Panc1 (cell line): Measurements from ENCODE around the gene RGS3. TPM values are rescaled to one million over a fixed set of nuclear protein-coding genes. Genes with fewer than 3 reads are reported as not detected.

Experiments used
- ATAC-seq: fragments of 200-7000 bp; cut with Tn5 transposase; 2 replicates; pipeline ENCODE4 v1.9.1; 2020; ENCODE audit warnings: mild to moderate bottlenecking, moderate library complexity
- BruUV-seq: library from RNA; stranded (reverse); fragments of 400-500 nt; replicated peaks from 2 replicates; lab custom pipeline; 2021; lab: Mats Ljungman, UMichigan
- CTCF ChIA-PET: fragments of 300-600 bp; sonication (Branson Sonifier 250); formaldehyde crosslinking; loops from one replicate; lab custom pipeline; 2022; ENCODE audit warnings: antibody characterized with exemption; lab: Charles Lee
- POLR2A ChIA-PET: fragments of 300-600 bp; sonication (Branson Sonifier 250); formaldehyde crosslinking; loops from one replicate; lab custom pipeline; 2022; ENCODE audit warnings: antibody characterized with exemption; lab: Charles Lee
- DNase-seq: peaks from one replicate; pipeline ENCODE4 v3.0.0-alpha.2; 2010; ENCODE audit warnings: low read depth, low spot score
- H3K27ac ChIP-seq: 2 replicates; pipeline ENCODE4 v1.5.1; 2011; ENCODE audit warnings: mild to moderate bottlenecking, low read length, inconsistent platforms
- H3K27me3 ChIP-seq: fragments of 200-500 bp; sonication (Bioruptor generic); 2 replicates; pipeline ENCODE4 v1.6.0; 2014; ENCODE audit warnings: low read length, inconsistent platforms; ENCODE audit not compliant: control insufficient read depth, insufficient read depth
- H3K36me3 ChIP-seq: fragments of 200-500 bp; sonication (Bioruptor generic); 2 replicates; pipeline ENCODE4 v1.5.1; 2014; ENCODE audit warnings: inconsistent platforms, mild to moderate bottlenecking, low read length, moderate library complexity; ENCODE audit not compliant: control insufficient read depth, insufficient read depth
- H3K4me1 ChIP-seq: 2 replicates; pipeline ENCODE4 v1.5.1; 2011; ENCODE audit warnings: inconsistent platforms, mild to moderate bottlenecking, low read length, moderate library complexity; ENCODE audit not compliant: control insufficient read depth, insufficient read depth
- H3K4me3 ChIP-seq, 2 experiments: 2 replicates each; pipeline ENCODE4 v1.5.1; 2011 to 2012; ENCODE audit warnings: low read depth in 2 of 2, low read length in 2 of 2, mild to moderate bottlenecking in 2 of 2, inconsistent platforms in 1 of 2, moderate library complexity in 1 of 2
- H3K9me3 ChIP-seq: fragments of 200-500 bp; sonication (Bioruptor generic); 2 replicates; pipeline ENCODE4 v1.5.1; 2014; ENCODE audit warnings: low read depth, mild to moderate bottlenecking, inconsistent platforms, low read length, moderate library complexity; ENCODE audit not compliant: control insufficient read depth, insufficient read depth
- POLR2AphosphoS5 ChIP-seq: IDR thresholded peaks from 2 replicates; pipeline ENCODE4 v1.6.1; 2012; ENCODE audit warnings: mild to moderate bottlenecking, low read depth, low read length, moderate library complexity
- SIN3A ChIP-seq: IDR thresholded peaks from 2 replicates; pipeline ENCODE4 v1.6.1; 2012; ENCODE audit warnings: low read depth, mild to moderate bottlenecking, low read length, moderate library complexity, borderline replicate concordance; ENCODE audit not compliant: insufficient read depth
- TCF7L2 ChIP-seq: IDR thresholded peaks from 2 replicates; pipeline ENCODE4 v1.6.1; 2011; ENCODE audit warnings: mild to moderate bottlenecking, low read depth, low read length, inconsistent platforms
- in situ Hi-C: cut with HindIII; loops from 2 replicates; pipeline ENCODE4 v1.10.0; 2016; ENCODE audit warnings: low sequenced_read_pairs, low pct_unique_long_range_greater_than_20kb
- intact Hi-C: fragments of 100-400 bp; cut with micrococcal nuclease; formaldehyde crosslinking; loops from one replicate; pipeline ENCODE4 v1.10.0; 2022; ENCODE audit not compliant: unreplicated experiment
- total RNA-seq: library from RNA; stranded (reverse); gene quantifications from one replicate; pipeline ENCODE4 v1.2.1, GENCODE V29; 2021; ENCODE audit not compliant: unreplicated experiment
- TF ChIP-seq, protein P1 (sequence below), 2 experiments: IDR thresholded peaks; 2 replicates each; pipeline ENCODE4 v1.6.1; 2011 to 2012; ENCODE audit warnings: low read depth in 2 of 2, control low read depth in 1 of 2, low read length in 1 of 2, mild to moderate bottlenecking in 1 of 2, moderate library complexity in 1 of 2; ENCODE audit not compliant: insufficient read depth in 1 of 2
- TF ChIP-seq, protein P2 (sequence below): fragments of 450-650 bp; IDR thresholded peaks from 2 replicates; pipeline ENCODE4 v1.5.1; 2017; ENCODE audit warnings: mild to moderate bottlenecking

The RGS3 gene
- total RNA-seq, 1 experiment from 2014 or later, result 15.1 TPM

DNA sequence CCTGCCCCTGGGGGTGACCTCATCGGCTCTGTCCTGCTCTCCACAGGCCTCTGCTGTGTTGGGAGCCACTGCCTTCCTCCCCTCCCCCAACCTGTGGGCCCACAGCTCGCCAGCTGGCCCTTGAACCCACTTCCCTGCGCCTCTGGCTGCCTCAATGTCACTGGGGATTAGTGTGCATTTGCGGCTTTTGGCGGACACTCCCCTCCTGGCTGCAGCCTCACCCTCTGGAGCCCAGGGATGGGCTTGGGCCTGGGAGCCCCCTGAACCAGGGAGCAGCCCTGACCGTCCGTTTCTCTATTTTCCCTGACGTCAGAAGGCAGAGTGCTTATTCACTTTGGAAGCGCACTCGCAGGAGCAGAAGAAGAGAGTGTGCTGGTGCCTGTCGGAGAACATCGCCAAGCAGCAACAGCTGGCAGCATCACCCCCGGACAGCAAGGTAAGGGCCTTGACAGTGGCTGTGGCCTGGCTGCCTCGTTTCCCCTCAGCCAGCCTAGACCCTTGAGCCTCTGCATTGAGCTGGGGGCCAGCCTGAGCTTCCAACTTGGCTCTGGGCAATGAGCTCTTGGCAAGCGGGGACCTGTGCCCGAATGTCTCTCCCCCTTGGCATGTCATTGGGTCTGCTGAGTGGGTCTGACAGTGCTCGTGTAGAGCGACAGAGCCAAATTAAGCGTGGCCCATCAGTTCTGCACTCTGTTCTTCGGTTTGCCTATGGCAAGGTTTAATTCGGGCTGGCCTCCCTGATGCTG lies 73.1 kb downstream of the RGS3 start:
- no peaks in the 10 kb centered on the region for H3K27me3 ChIP-seq
- H3K9me3 ChIP-seq, result no peaks in the 10 kb centered on the region
- no peak for ATAC-seq
- no peaks in the 10 kb centered on the region for H3K4me1 ChIP-seq
- no peaks in the 10 kb centered on the region for H3K36me3 ChIP-seq
- no TSS peak for BruUV-seq
- CTCF ChIA-PET, result no interaction called here
- DNase-seq, result no peak
- TF ChIP-seq POLR2AphosphoS5, result no peak
- TF ChIP-seq SIN3A, result no peak
- TF ChIP-seq, protein P1, sequence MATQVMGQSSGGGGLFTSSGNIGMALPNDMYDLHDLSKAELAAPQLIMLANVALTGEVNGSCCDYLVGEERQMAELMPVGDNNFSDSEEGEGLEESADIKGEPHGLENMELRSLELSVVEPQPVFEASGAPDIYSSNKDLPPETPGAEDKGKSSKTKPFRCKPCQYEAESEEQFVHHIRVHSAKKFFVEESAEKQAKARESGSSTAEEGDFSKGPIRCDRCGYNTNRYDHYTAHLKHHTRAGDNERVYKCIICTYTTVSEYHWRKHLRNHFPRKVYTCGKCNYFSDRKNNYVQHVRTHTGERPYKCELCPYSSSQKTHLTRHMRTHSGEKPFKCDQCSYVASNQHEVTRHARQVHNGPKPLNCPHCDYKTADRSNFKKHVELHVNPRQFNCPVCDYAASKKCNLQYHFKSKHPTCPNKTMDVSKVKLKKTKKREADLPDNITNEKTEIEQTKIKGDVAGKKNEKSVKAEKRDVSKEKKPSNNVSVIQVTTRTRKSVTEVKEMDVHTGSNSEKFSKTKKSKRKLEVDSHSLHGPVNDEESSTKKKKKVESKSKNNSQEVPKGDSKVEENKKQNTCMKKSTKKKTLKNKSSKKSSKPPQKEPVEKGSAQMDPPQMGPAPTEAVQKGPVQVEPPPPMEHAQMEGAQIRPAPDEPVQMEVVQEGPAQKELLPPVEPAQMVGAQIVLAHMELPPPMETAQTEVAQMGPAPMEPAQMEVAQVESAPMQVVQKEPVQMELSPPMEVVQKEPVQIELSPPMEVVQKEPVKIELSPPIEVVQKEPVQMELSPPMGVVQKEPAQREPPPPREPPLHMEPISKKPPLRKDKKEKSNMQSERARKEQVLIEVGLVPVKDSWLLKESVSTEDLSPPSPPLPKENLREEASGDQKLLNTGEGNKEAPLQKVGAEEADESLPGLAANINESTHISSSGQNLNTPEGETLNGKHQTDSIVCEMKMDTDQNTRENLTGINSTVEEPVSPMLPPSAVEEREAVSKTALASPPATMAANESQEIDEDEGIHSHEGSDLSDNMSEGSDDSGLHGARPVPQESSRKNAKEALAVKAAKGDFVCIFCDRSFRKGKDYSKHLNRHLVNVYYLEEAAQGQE (IDR thresholded peaks at IDR 0.05; ENCODE audit: insufficient read depth in 1 of 2, low read depth in 2 of 2, low read length in 1 of 2), result no peak
- H3K4me3 ChIP-seq, result no peak overlapping the region
- POLR2A ChIA-PET, result no interaction called here
- intact Hi-C loops (no loop called here), in situ Hi-C loops (no loop called here)
- H3K27ac ChIP-seq, result no peak overlapping the region

DNA sequence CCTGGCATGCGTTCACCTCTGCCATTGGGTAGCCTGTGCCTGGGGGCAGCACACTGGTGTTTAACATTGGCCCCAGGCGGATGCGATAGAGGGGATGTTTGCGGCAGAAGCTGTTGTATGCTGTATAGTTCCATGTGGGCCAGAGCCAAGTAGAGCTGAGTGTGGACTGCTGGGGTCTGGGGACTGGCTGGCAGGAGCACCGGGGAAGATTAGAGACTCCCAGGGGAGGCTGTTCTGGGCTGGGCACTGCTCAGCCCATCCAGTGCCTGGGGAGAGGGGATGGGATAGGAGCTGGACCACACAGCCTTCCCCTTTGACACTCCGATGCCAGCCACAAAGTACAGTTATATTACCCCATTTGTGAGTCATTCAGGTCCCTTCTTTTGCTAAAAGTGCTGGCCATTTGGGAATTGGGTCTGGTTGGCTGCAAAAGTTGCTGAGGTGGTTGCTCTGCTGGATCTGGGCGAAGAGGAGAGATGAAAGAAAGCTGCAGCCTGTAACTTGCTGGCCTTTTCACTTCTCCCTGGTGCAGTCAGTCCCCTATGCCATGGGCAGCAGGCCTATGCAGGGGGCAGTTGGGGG lies 73.8 kb downstream of the RGS3 start:
- Histone ChIP-seq H3K27ac (no peak overlapping the region), H3K27me3 (no peaks in the 10 kb centered on the region), H3K9me3 (no peaks in the 10 kb centered on the region), H3K36me3 (no peaks in the 10 kb centered on the region), H3K4me3 (no peak overlapping the region), H3K4me1 (no peaks in the 10 kb centered on the region)
- in situ Hi-C loops, result no loop called here
- DNase-seq, result no peak
- no TSS peak for BruUV-seq
- CTCF ChIA-PET, result no interaction called here
- no peak for TF ChIP-seq POLR2AphosphoS5
- TF ChIP-seq, protein P1 (IDR thresholded peaks at IDR 0.05; ENCODE audit: insufficient read depth in 1 of 2, low read depth in 2 of 2, low read length in 1 of 2), result no peak
- TF ChIP-seq, protein P2, sequence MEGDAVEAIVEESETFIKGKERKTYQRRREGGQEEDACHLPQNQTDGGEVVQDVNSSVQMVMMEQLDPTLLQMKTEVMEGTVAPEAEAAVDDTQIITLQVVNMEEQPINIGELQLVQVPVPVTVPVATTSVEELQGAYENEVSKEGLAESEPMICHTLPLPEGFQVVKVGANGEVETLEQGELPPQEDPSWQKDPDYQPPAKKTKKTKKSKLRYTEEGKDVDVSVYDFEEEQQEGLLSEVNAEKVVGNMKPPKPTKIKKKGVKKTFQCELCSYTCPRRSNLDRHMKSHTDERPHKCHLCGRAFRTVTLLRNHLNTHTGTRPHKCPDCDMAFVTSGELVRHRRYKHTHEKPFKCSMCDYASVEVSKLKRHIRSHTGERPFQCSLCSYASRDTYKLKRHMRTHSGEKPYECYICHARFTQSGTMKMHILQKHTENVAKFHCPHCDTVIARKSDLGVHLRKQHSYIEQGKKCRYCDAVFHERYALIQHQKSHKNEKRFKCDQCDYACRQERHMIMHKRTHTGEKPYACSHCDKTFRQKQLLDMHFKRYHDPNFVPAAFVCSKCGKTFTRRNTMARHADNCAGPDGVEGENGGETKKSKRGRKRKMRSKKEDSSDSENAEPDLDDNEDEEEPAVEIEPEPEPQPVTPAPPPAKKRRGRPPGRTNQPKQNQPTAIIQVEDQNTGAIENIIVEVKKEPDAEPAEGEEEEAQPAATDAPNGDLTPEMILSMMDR, result no peak
- TF ChIP-seq TCF7L2, result no peak
- TF ChIP-seq SIN3A, result no peak
- no peak for ATAC-seq
- POLR2A ChIA-PET, result no interaction called here
- intact Hi-C loops, result no loop called here
